GM18519 (cell line): ENCODE measurements around the gene SNAP91.
A peak's percentile ranks its signal among the peaks of the same experiment; 100 is the strongest.
"Not testable (repeated sequence)": the region's sequence is repeated elsewhere in the genome, so short reads cannot be mapped to it uniquely, and the experiment has no call there.

Experiments
- ATAC-seq: cut with Tn5 transposase; IDR thresholded peaks from one replicate; pipeline ENCODE4 v1.9.1; 2021; ENCODE audit warnings: mild to moderate bottlenecking, moderate library complexity; ENCODE audit not compliant: unreplicated experiment, low FRiP score

Gene SNAP91

GRCh38 chr6:83633149-83633548 is 75.8 kb downstream of the SNAP91 start:
- no peak for ATAC-seq

- ATAC-seq, result not testable (repeated sequence)
These were observed 79.0 kb downstream of the SNAP91 start for GRCh38 chr6:83629908-83630307.

GRCh38 chr6:83615025-83615999 is 93.6 kb downstream of the SNAP91 start:
- ATAC-seq, result peak; percentile 45

- no peak for ATAC-seq
These were observed 95.5 kb downstream of the SNAP91 start for GRCh38 chr6:83613378-83613777.

- ATAC-seq, result no peak
These were observed 99.7 kb downstream of the SNAP91 start for GRCh38 chr6:83609248-83609647.

GRCh38 chr6:83605517-83605916 is 103.4 kb downstream of the SNAP91 start:
- no peak for ATAC-seq

GRCh38 chr6:83603551-83603950 is 105.3 kb downstream of the SNAP91 start:
- ATAC-seq, result no peak

GRCh38 chr6:83601119-83601518 is 107.8 kb downstream of the SNAP91 start:
- no peak for ATAC-seq

- no peak for ATAC-seq
These were observed 108.4 kb downstream of the SNAP91 start for GRCh38 chr6:83600459-83600858.

- no peak for ATAC-seq
These were observed 111.4 kb downstream of the SNAP91 start for GRCh38 chr6:83597511-83597910.

GRCh38 chr6:83597051-83597450 is 111.8 kb downstream of the SNAP91 start:
- ATAC-seq, result no peak

GRCh38 chr6:83594941-83595340 is 114.0 kb downstream of the SNAP91 start:
- no peak for ATAC-seq

GRCh38 chr6:83593395-83593785 is 115.5 kb downstream of the SNAP91 start:
- ATAC-seq, result no peak

GRCh38 chr6:83592770-83593394 is 116.0 kb downstream of the SNAP91 start:
- ATAC-seq, result peak; percentile 93

- no peak for ATAC-seq
These were observed 118.5 kb downstream of the SNAP91 start for GRCh38 chr6:83590416-83590815.

GRCh38 chr6:83589076-83589475 is 119.8 kb downstream of the SNAP91 start:
- no peak for ATAC-seq

GRCh38 chr6:83578057-83578456 is 130.8 kb downstream of the SNAP91 start:
- ATAC-seq, result no peak

GRCh38 chr6:83574783-83575182 is 134.1 kb downstream of the SNAP91 start:
- ATAC-seq, result no peak

GRCh38 chr6:83571663-83572185 is 137.2 kb downstream of the SNAP91 start:
- not testable (repeated sequence) for ATAC-seq

GRCh38 chr6:83558975-83559374 is 149.9 kb downstream of the SNAP91 start:
- no peak for ATAC-seq

- ATAC-seq, result no peak
These were observed 152.0 kb downstream of the SNAP91 start for GRCh38 chr6:83556871-83557270.
